Amniotic stem cell (primary cell): ENCODE measurements around the gene RBM26.

Experiments
- DNase-seq: peaks from one replicate; lab custom pipeline; 2025; lab: John Stamatoyannopoulos, UW

The RBM26 gene

DNA sequence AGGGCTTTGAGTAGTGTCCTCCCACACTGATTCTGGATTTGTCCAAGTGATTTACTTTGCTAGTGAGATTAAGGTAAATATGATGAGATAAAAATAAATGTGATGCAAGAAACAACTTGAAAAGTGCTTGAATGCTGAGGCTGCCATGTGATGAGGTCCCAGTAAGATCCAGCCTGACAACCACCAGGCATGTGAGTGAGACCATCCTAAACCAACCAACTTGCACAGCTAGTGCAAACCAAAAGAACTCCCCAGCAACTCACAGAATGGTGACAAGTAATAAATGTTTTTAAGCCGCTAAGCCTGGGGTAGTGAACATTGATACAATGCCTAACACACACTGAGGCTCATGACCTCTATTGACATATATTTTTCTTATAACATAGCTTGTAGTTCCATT lies 13.3 kb upstream of the RBM26 start:
- no peak for DNase-seq

DNA sequence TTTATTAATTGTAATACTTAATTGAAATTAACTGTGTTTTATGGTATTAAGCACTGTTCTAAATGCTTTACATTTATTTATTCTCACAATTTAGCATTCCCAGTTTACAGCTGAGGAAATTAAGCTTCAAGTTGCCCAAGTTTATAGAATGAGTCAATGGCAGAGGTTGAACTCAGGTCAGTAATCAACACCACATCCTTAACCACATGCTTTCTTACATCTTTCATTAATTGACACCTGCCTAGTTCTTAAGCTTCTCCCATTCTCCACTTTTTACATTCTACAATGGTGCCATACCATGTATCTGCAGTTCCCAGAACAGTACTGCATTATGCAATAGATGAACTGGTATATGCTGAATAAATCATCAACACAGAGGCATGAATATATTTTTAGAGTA lies 11.7 kb upstream of the RBM26 start:
- no peak for DNase-seq

DNA sequence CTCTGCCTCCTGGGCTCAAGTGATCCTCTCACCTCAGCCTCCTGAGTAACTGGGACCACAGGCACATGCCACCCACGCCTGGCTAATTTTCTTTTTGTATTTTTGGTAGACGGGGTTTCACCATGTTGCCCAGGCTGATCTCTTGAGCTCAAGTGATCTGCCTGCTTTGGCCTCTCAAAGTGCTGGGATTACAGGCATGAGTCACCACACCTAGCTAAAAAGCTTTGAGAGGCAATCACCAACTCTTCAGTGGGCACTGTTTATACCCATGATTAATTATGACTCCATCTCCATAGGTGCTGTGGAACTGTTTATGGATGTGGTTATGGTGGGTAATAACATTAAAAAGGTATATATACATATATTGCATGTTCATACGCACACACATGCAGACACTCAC lies 7.5 kb upstream of the RBM26 start:
- no peak for DNase-seq

DNA sequence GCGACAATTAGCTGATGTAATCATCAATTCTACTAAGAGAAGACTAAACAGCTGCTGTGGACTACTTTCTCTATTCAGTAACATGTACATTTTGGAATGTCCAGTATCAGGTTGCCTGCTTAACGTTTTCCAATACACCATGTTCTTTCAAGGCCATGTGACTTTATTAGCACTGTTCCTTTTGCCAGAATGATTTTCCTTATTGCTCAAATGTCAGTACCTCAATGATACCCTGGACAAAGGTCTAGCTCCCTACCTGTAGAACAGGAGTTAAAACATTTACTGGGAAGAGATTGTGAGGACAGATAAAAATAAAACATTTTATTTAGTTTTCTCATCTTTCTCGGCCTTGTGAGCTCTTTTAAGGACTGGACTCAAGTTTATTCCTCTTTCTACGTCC lies 3.8 kb upstream of the RBM26 start:
- DNase-seq = no peak

DNA sequence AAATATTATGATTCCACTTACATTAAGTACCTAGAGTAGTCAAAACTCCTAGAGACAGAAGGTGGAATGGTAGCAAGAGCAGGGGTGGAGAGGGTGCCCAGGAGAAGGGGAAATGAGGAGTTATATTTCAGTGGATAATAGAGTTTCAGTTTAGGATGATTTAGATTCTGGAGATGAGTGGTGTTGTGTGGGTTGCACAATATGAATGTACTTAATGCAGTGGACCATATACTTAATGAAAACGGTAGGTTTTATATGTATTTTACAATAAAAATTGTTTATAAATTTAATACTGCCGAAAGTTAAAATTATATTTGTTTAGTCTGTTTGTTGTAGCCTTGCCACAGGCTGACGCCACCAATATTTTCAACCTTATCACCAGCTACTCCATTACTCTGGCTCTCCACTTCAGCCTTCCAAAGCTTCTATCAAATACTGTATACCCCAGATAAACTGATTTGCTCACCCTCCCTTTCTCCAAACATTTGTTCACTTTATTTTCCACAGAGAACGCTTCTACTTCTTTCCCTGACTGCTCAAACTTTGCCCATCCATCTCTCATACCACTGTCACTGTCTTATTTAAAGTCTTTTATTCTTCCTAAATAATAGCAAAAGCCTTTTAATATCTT lies 1.4 kb upstream of the RBM26 start:
- DNase-seq = no peak

DNA sequence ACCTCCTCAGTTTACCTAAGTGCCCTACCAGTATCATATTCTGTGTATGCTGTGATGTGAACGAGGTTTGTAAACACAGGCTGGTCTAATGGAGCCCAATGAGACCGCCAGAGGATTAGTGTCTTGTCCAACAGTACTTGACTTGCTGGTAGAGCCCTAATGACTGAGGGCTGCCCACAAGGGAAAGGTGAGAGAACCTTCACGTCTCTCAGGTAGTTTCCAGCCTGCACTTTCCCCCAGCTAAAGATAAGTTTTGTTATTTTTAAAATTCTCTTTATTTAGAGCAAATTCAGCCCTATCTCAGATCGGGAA lies 498 bp upstream of the RBM26 start:
- no peak for DNase-seq

DNA sequence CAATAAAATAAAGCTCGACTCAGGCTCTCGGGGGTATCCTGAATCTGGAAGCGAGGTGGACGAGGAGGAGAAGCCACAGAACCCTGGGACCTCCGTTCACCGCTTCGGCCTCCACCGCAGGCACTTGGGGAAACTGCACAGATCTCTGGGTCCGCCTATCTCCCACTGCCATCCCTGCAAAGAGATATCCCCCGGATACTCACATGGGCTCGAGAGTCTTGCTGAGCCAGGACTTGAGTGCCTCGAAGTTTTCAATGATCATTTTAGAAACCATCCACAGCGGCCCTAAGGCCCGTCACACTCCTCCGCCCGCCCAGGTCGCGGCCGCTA lies 589 bp downstream of the RBM26 start:
- DNase-seq = no peak

DNA sequence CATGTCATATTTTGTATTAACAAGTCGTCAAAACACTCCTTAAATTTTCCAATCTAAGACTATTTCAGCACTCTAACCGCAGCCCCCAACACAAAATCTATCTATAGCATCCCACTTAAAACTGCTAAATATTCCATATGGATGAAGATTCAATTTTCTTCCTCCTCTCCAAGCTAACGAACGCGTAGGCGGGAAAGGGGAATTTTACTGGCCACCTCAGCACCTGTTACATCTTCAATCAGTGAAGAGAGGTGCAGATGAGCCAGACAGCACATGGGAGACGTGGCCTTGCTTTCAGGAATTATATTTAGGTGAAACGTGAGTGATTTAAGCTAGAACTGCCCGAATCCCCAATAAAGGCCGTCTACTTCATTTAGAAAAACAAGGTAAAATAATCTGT lies 1.1 kb downstream of the RBM26 start:
- DNase-seq = no peak

DNA sequence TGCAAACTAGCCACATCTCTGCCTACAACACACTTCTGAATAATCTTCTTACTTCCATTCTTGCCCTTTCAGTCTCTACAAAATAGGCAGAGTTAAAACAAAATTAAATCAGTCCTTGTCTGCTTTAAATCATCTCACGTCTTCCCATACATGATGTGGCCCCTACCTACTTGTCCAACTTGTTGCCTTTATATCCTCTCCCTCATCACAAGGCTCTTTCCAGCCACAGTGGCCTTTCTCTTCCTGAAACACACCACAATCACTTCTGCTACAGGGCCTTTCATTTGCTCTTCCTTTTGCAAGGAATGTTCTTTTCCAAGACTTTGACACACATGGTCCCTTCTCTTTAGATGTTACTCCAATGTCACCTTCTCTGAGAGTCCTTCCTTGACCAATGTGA lies 1.7 kb downstream of the RBM26 start:
- no peak for DNase-seq

DNA sequence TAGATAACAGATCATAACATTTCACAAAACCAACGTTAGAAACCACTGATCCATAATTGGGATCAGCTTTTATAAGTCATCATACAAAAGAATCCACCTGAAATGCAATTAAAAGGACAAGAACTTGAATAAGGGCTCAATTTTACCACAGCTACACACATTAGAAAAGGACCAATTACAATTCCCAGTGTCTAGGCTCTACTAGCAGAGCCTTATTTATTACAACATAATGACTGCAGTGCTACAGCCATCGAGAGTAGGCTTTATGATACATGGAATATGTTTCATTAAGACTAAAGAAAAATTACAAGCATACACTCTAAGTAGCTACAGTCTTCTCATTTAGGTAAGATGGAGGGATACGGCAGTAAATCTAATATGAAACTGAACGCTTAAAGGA lies 2.9 kb downstream of the RBM26 start:
- DNase-seq = no peak

DNA sequence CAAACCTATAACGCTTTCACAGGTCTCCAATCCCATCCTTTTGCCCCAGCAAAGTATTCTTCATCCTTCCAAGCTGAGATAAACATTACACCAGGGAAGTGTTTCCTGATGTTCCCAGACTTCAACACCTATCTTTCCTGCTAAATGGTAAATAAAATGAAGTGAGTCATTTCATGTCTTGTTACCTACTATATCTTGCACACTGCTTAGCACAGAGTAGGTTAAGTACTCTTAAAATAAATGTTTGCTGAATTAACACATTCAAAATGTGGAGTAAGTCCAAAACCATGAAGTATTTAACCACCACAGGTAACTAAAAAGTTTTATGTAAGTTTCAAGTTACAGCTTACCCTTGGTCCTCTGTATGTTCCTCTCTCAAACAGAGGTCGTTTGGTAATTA lies 3.4 kb downstream of the RBM26 start:
- DNase-seq = no peak

DNA sequence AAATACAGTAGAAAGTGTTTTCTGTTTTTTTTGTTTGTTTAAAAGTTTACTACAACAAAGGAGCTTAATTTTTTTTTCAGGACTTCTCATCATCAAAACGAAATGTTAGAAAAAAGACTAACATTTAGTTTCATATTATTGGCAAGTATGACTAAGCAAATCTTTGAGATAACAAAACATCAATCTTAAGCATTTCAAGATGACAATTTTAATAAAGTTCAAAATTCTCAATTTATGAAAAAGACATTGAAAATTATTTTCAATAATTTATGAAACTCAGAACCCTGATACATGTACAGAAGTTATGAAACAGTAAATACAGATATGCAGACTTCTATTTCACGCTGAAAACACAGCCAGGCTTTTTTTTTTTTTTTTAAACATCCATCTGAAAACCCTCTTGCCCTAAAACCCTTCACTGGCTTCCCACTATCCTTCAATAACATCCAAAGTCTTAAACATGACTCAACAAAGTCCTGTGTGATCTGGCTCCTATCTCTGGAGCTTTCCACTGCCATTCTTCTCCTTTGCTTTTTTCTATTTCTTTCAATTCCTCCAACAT lies 3.9 kb downstream of the RBM26 start:
- no peak for DNase-seq

DNA sequence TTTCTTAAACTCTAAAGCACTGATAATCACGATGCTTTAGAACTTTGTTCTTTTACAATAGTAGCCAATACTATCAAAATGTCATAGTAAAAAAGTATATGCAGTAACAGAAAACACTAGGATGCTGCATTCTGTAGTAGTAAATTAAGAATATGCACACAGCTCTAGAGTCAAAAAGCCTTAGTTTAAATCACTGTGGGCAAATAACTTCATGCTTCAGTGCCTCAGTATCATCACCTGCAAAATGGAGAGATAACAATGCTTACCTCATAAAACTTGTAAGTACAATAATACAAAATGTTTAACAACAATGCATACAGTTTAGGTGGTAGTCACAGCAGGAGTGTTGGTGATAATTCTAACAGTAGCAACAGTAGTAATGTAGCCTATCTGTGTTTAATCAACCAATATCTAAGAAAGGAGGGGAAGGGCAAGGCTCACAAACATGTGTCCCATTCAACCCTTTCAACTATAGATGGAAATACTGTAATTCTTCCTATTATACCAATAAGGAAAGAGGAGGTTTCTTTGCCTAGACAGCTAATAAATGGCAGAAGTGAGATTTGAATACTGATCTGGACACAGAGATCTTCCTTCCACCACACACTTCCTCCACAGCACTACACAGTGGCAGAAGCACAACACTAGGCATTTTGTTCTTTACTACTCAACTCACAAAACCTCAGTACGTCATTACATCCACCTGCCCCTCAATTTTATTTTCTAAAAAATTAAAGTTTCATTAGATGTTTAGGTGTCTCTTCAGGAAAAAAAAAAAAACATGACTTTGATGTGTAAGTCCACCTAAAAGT lies 4.6 kb downstream of the RBM26 start:
- DNase-seq = no peak

DNA sequence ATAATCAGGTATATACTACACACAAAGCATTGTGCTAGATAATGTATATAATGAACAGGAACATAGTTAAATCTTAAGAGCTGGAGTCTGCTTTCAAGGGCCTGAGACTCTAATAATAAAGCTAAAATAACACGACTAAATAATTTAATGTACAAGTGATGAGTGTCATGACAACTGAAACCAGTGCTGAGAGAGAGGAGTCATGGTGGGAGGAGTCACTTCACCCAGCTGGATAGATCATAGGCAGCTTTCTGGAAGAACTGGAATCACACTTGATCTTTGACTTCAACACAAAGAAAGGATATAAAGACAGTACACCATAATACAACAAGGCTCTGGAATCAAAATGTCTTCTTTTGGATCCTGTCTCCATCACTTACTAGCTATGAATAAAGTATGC lies 7.1 kb downstream of the RBM26 start:
- no peak for DNase-seq

DNA sequence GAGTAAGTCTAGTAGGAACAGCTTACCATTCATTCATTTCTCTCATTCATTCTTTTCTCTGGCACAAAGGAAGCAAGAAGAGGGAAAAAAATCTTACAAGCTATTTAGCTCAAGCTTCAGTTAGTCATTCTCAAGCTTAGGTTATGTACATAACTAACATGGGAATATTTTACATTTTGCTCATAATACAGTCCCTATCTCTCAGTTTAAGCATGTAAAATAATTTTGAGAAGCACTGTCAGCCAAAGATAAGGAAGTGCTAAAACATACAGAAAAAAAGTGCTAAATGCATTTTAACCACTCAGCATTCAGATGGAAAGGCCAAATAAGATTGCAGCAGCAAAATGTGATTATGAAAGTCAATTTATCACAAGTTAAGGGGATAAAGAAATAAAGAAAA lies 7.9 kb downstream of the RBM26 start:
- no peak for DNase-seq

DNA sequence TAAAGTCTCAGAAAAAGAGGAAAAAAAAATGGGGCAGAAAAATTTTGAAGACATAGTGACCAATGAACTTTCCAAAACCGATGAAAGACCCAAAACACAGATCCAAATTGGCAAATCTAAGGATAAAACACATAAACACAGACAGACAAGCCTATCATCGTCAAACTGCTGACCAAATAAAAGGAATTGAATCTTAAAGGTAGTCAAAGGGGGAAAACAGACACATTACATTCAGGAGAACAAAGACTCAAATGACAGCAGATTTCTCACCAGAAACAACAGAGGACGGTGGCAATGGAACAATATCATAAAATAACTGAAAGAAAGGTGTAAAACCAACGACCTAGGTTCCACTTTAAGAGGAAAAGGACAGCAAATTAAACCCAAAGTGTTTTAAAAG lies 10.2 kb downstream of the RBM26 start:
- DNase-seq = no peak

DNA sequence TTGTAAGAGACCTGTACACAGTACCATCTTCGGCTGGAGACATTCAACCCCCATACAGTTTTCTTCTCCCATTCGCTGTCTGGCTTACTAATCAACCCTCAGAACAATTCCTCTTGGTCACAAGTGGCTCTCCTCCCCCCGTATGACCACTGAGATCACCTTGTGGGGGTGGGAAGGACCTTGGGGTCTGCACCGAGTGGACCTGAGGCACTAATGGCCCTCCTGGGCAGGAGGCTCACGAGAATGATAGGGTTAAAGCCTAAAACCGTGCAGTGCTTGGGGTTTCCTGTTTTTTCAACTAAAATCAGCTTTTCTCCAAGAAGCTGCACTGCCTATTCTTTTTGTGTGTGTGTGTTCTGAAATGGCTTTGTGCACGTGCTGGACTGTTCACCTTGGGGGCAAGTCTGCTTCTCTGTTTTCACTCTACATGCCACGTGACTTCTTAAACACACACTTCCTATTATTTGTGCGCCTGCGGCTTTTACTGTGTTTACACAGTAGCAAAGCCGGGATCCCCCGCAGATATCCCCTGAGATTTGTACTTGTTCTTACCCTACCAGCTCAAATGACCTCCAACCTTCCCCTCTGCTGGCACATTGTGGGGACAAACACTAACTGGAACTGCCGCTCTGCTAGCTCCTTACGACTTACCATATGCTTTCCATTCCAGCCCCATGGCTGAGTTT lies 12.3 kb downstream of the RBM26 start:
- DNase-seq = no peak

DNA sequence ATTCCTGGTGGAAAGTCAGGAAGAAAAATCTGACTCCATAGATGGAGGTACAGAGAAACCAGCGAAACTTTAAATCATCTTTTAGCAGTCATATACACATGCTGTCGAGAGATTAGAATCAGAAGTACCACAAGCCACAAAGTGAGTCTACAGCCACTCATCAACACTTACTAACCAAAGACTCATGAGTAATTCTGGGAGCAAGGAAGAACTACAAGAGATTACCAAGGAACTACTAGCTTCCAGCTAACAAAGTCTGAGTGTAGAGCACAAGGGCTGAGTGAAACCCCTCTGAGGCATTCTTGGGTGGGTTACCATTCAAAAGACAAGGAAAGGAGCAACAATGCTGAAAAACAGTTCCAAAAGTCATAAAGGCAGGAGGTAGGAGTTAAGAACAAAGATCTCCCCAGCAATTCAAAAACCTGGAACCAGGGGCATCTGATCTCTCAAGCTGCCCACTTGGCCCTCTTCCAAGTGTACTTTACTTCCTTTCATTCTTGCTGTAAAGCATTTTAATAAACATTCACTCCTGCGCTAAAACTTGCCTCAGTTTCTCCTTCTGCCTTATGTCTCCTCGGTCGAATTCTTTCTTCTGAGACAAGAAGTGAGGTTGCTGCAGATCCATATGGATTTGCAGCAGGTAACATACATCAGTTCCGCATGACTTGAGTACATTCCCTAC lies 13.0 kb downstream of the RBM26 start:
- no peak for DNase-seq

DNA sequence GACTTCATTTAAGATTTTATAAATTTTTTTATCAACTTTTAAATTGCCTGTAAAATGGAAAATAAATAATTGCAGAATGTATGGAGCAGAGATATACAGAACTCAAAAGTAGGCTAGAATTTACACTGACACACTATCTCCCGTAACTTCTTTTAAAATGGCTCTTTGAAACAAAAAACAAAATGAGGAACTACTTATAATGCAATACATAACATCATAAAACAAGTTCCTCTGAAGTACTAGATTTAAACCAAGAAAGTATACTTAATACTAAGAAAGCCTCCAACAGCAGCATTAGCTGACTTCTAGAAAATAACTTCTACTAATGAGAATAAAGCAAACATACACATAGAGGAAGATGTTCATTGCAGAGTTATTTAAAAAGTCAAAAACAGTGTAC lies 17.0 kb downstream of the RBM26 start:
- DNase-seq = no peak

DNA sequence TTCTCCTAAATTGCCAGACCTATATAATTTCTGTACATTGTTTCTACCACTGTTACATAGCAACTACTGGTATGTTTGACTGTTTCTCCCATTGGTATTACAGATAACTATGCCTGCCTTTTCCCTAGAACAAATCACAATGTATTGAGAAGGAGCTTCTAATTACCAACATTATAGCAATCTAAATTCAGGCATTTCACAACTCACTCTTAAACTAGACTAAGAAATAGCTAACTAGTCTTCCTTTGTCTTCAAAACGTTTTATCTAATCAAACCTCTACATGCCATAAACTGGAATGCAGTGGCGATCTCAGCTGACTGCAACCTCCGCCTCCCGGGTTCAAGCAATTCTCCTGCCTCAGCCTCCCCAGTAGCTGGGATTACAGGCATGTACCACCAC lies 18.2 kb downstream of the RBM26 start:
- no peak for DNase-seq

DNA sequence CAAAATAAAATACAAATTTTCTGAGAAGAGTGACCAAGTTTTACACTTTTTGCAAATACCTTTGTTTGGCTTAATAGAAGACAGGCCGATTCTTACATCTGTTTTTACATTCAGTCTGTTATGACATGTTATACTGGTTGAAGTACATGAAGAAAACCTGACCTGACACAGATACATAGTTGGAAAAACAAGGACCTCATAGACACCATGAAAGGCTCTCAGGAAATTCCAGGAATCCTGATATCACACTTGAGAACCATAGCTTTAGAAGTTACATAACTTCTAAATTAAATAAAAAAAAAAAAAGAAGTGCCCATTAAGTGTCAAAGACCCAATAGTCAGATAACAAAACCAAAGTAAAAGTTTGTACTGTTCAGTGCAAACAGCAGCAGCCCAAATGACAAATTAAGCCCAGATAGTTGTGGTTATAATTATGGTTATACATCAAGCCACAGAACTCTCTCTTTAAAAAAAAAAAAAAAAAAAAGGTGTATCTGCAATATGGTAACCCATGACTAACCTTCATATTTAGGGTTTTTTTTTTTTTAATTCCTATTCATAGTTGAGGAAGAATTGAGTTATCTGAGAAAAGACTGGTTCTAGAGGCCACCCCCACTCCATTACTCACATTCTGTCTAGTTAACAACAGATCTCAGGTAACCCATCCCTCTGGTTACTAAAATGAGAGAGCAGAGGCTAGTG lies 19.8 kb downstream of the RBM26 start:
- DNase-seq = no peak

DNA sequence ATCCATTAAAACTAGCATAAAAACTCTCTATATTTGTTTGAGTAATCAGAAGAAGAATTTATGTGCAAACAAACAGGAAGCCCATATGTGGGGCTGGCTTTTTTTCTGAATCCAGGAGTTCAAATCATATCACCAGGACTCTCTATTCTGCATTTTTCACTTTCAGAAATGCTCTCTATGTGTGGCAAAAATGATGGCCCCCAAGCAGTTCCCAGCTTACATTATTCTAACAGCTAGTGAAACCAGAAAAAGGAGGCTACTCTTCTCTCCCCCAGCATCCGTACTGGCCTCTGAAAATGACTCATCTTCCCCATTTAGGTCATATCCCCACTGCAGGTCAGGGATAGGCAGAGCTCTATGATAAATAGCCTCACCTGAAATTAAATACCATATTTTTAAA lies 20.4 kb downstream of the RBM26 start:
- no peak for DNase-seq
